IMR-90 (cell line): ENCODE results near the gene PPFIBP2. TPM values are rescaled to one million over a fixed set of nuclear protein-coding genes. Genes with fewer than 3 reads are reported as not detected.

ENCODE experiments used
- ATAC-seq: fragments of 200-7000 bp; cut with Tn5 transposase; 2 replicates; pipeline ENCODE4 v1.9.1; 2020; ENCODE audit warnings: low read depth, mild to moderate bottlenecking, moderate library complexity
- BruUV-seq: library from RNA; stranded (reverse); fragments of 400-500 nt; replicated peaks from 2 replicates; lab custom pipeline; 2021; lab: Mats Ljungman, UMichigan
- CTCF ChIA-PET: fragments of 300-600 bp; formaldehyde crosslinking; extraction: SDS; loops from one replicate; lab custom pipeline; 2021; ENCODE audit warnings: antibody characterized with exemption; lab: Yijun Ruan, JAX
- POLR2A ChIA-PET: fragments of 300-600 bp; sonication (Branson Sonifier 250); formaldehyde crosslinking; loops from one replicate; lab custom pipeline; 2022; ENCODE audit warnings: antibody characterized with exemption; ENCODE audit not compliant: unreplicated experiment; lab: Charles Lee
- DNase-seq: peaks from one replicate; pipeline ENCODE4 v3.0.0; 2013
- H2AFZ ChIP-seq: replicated peaks from 2 replicates; pipeline ENCODE3; 2013; ENCODE audit warnings: low read length, mild to moderate bottlenecking; ENCODE audit not compliant: poor library complexity
- H2AK5ac ChIP-seq: 2 replicates; pipeline ENCODE4 v1.6.1; 2013; ENCODE audit warnings: low read depth, low read length, inconsistent platforms
- H2AK9ac ChIP-seq: replicated peaks from 2 replicates; pipeline ENCODE3; 2013; ENCODE audit warnings: mild to moderate bottlenecking, low read depth, low read length, moderate library complexity; ENCODE audit not compliant: poor library complexity
- H2BK120ac ChIP-seq: 2 replicates; pipeline ENCODE4 v1.6.1; 2013; ENCODE audit warnings: low read depth, low read length, inconsistent platforms
- H2BK15ac ChIP-seq: 3 replicates; pipeline ENCODE4 v1.6.1; 2013; ENCODE audit warnings: low read depth, low read length, inconsistent platforms
- H2BK20ac ChIP-seq: 2 replicates; pipeline ENCODE4 v1.6.1; 2013; ENCODE audit warnings: low read depth, mild to moderate bottlenecking, inconsistent platforms, low read length, moderate library complexity
- H2BK5ac ChIP-seq: 2 replicates; pipeline ENCODE4 v1.6.1; 2013; ENCODE audit warnings: mild to moderate bottlenecking, low read depth, low read length, inconsistent platforms; ENCODE audit not compliant: poor library complexity, severe bottlenecking
- H3K14ac ChIP-seq: replicated peaks from 2 replicates; pipeline ENCODE4 v1.6.1; 2013; ENCODE audit warnings: low read depth, low read length, inconsistent platforms
- H3K18ac ChIP-seq: 2 replicates; pipeline ENCODE4 v1.6.1; 2013; ENCODE audit warnings: low read depth, low read length, control low read depth
- H3K23ac ChIP-seq: 2 replicates; pipeline ENCODE4 v1.6.1; 2013; ENCODE audit warnings: low read depth, low read length, inconsistent platforms
- H3K27ac ChIP-seq: 2 replicates; pipeline ENCODE4 v1.5.1; 2013; ENCODE audit warnings: mild to moderate bottlenecking, control low read depth, low read length; ENCODE audit not compliant: insufficient read depth
- H3K27me3 ChIP-seq: 2 replicates; pipeline ENCODE4 v1.6.1; 2013; ENCODE audit warnings: low read length; ENCODE audit not compliant: control insufficient read depth, insufficient read depth
- H3K36me3 ChIP-seq: 2 replicates; pipeline ENCODE4 v1.6.1; 2013; ENCODE audit warnings: low read length, mixed read lengths; ENCODE audit not compliant: control insufficient read depth, insufficient read depth
- H3K4ac ChIP-seq: 2 replicates; pipeline ENCODE4 v1.6.1; 2013; ENCODE audit warnings: low read depth, low read length, inconsistent platforms
- H3K4me1 ChIP-seq: 2 replicates; pipeline ENCODE4 v1.6.1; 2013; ENCODE audit warnings: low read length, mixed read lengths; ENCODE audit not compliant: control insufficient read depth, insufficient read depth
- H3K4me2 ChIP-seq: 2 replicates; pipeline ENCODE4 v1.6.1; 2013; ENCODE audit warnings: low read depth, mild to moderate bottlenecking, control low read depth, low read length, moderate library complexity
- H3K4me3 ChIP-seq: 2 replicates; pipeline ENCODE4 v1.5.1; 2013; ENCODE audit warnings: low read depth, mild to moderate bottlenecking, control low read depth, low read length, moderate library complexity; ENCODE audit not compliant: insufficient read depth
- H3K56ac ChIP-seq: 2 replicates; pipeline ENCODE4 v1.6.1; 2013; ENCODE audit warnings: low read length, inconsistent platforms; ENCODE audit not compliant: insufficient read depth; ENCODE audit errors: extremely low read depth
- H3K79me1 ChIP-seq, 2 experiments: 2 replicates each; pipeline ENCODE4 v1.6.1; 2013; ENCODE audit warnings: low read length in 2 of 2, inconsistent platforms in 1 of 2, low read depth in 1 of 2
- H3K9ac ChIP-seq: 2 replicates; pipeline ENCODE4 v1.6.1; 2013; ENCODE audit warnings: low read depth, low read length, control low read depth
- H3K9me1 ChIP-seq: 2 replicates; pipeline ENCODE4 v1.6.1; 2013; ENCODE audit warnings: low read length, inconsistent platforms; ENCODE audit not compliant: insufficient read depth
- H3K9me3 ChIP-seq: 2 replicates; pipeline ENCODE4 v1.6.1; 2013; ENCODE audit warnings: low read length; ENCODE audit not compliant: control insufficient read depth, insufficient read depth
- H4K20me1 ChIP-seq: 2 replicates; pipeline ENCODE4 v1.6.1; 2013; ENCODE audit warnings: low read length, inconsistent platforms; ENCODE audit not compliant: insufficient read depth
- H4K5ac ChIP-seq: 2 replicates; pipeline ENCODE4 v1.6.1; 2013; ENCODE audit warnings: mild to moderate bottlenecking, low read depth, low read length, control low read depth
- H4K8ac ChIP-seq, 2 experiments: 2 replicates each; pipeline ENCODE4 v1.6.1; 2013; ENCODE audit warnings: low read depth in 2 of 2, low read length in 2 of 2, control low read depth in 1 of 2, inconsistent platforms in 1 of 2
- H4K91ac ChIP-seq: 2 replicates; pipeline ENCODE4 v1.6.1; 2013; ENCODE audit warnings: low read depth, low read length, inconsistent platforms; ENCODE audit not compliant: insufficient read depth
- BHLHE40 ChIP-seq: fragments of 150-350 bp; IDR thresholded peaks from 2 replicates; pipeline ENCODE4 v1.6.1; 2016; ENCODE audit warnings: mild to moderate bottlenecking, low read depth, low read length
- CEBPB ChIP-seq: IDR thresholded peaks from 2 replicates; pipeline ENCODE4 v1.6.1; 2012; ENCODE audit warnings: low read depth, low read length, improper control_type of control experiment
- CHD1 ChIP-seq: IDR thresholded peaks from 2 replicates; pipeline ENCODE4 v1.6.1; 2012; ENCODE audit warnings: low read depth, low read length, improper control_type of control experiment
- FOS ChIP-seq: fragments of 150-350 bp; IDR thresholded peaks from 2 replicates; pipeline ENCODE4 v1.6.1; 2016; ENCODE audit warnings: low read depth, low read length
- MAFK ChIP-seq: IDR thresholded peaks from 2 replicates; pipeline ENCODE4 v1.6.1; 2012; ENCODE audit warnings: low read depth, low read length, improper control_type of control experiment
- MAZ ChIP-seq: IDR thresholded peaks from 2 replicates; pipeline ENCODE4 v1.6.1; 2012; ENCODE audit warnings: low read depth, mild to moderate bottlenecking, low read length, improper control_type of control experiment, moderate library complexity, borderline replicate concordance
- MXI1 ChIP-seq: IDR thresholded peaks from 2 replicates; pipeline ENCODE4 v1.6.1; 2012; ENCODE audit warnings: low read depth, mild to moderate bottlenecking, low read length, moderate library complexity, borderline replicate concordance
- NFE2L2 ChIP-seq: fragments of 150-350 bp; IDR thresholded peaks from 2 replicates; pipeline ENCODE4 v1.6.1; 2016; ENCODE audit warnings: low read depth, mild to moderate bottlenecking, low read length
- POLR2A ChIP-seq: IDR thresholded peaks from 2 replicates; pipeline ENCODE4 v1.6.1; 2012; ENCODE audit warnings: mild to moderate bottlenecking, low read depth, low read length
- RAD21 ChIP-seq: IDR thresholded peaks from 2 replicates; pipeline ENCODE4 v1.6.1; 2012; ENCODE audit warnings: low read length, improper control_type of control experiment
- RCOR1 ChIP-seq: IDR thresholded peaks from 2 replicates; pipeline ENCODE4 v1.6.1; 2012; ENCODE audit warnings: mild to moderate bottlenecking, low read length, improper control_type of control experiment; ENCODE audit not compliant: insufficient replicate concordance
- RFX5 ChIP-seq: IDR thresholded peaks from 2 replicates; pipeline ENCODE4 v1.8.0; 2012; ENCODE audit warnings: low read depth, mild to moderate bottlenecking, low read length, moderate library complexity
- SMC3 ChIP-seq: fragments of 150-350 bp; IDR thresholded peaks from 2 replicates; pipeline ENCODE4 v1.6.1; 2016; ENCODE audit warnings: low read depth, mild to moderate bottlenecking, antibody characterized with exemption, low read length, moderate library complexity
- WGBS, 2 experiments: methylation state at CpG; one replicate each; pipeline versions ENCODE4 v1.1.5 to v1.1.7; 2013; ENCODE audit warnings: missing lambda C conversion rate in 2 of 2; ENCODE audit not compliant: insufficient read length in 1 of 2; ENCODE audit errors: extremely low coverage in 2 of 2; 5-methylcytosine and 5-hydroxymethylcytosine counted together
- dilution Hi-C: fragments of 300-500 bp; cut with HindIII; formaldehyde crosslinking; loops from one replicate; pipeline ENCODE4 v1.14.3; 2018; ENCODE audit warnings: low sequenced_read_pairs; ENCODE audit not compliant: unreplicated experiment
- in situ Hi-C: fragments of 300-500 bp; cut with MboI; formaldehyde crosslinking; loops from 3 replicates; pipeline ENCODE4 v1.14.3; 2019; ENCODE audit warnings: low sequenced_read_pairs, inconsistent platforms, mixed read lengths
- intact Hi-C: fragments of 100-400 bp; cut with micrococcal nuclease; formaldehyde crosslinking; loops from 2 replicates; pipeline ENCODE4 v1.10.0; 2022
- polyA plus RNA-seq, 3 experiments: library from polyadenylated mRNA; depleted of rRNA; stranded (reverse); fragments of >200 nt; gene quantifications; 2 replicates each; pipeline ENCODE4 v1.2.3, GENCODE V29; 2012; ENCODE audit warnings: low replicate concordance in 1 of 3
- total RNA-seq: library from RNA; depleted of rRNA; stranded (reverse); fragments of >200 nt; gene quantifications from 2 replicates; pipeline ENCODE4 v1.2.3, GENCODE V29; 2012
- TF ChIP-seq, protein P1 (sequence below): conservative IDR thresholded peaks from 2 replicates; pipeline ENCODE4 v1.5.1; 2012; ENCODE audit warnings: mild to moderate bottlenecking, low read depth, low read length, improper control_type of control experiment
- TF ChIP-seq, protein P2 (sequence below): fragments of 150-350 bp; IDR thresholded peaks from 2 replicates; pipeline ENCODE4 v1.6.1; 2017; ENCODE audit warnings: mild to moderate bottlenecking, antibody characterized with exemption, low read length, low read depth
- TF ChIP-seq, protein P3 (sequence below): fragments of 150-350 bp; IDR thresholded peaks from 2 replicates; pipeline ENCODE4 v1.6.1; 2016; ENCODE audit warnings: low read depth, mild to moderate bottlenecking, low read length, moderate library complexity, borderline replicate concordance

PPFIBP2 gene
- total and polyA plus RNA-seq, 2 of the 4 experiments (the other 2 are of a cell fraction): 6.0 to 11.8 TPM

DNA sequence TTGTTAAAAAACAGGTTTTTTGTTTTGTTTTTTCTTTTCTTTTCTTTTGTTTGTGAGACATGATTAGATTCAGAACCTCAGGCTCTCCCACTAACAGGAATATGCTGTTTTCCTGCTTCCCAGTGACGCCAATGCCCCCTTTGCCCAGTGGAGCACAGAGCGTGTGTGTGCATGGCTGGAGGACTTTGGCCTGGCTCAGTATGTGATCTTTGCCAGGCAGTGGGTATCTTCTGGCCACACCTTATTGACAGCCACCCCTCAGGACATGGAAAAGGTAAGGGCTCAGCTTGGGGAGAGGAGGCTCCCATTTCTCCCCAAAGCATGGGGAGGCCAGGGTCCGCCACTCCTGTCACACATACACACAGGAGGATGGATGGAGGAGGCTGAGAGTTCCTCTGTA lies 134.5 kb downstream of the PPFIBP2 start:
- Histone ChIP-seq H3K36me3 (peaks cover 3% of the 10 kb centered on the region), H4K20me1 (no peaks in the 10 kb centered on the region), H2BK15ac (no peak overlapping the region), H3K27ac (no peak overlapping the region), H3K18ac (no peak overlapping the region), H2BK5ac (no peak overlapping the region), H3K23ac (no peak overlapping the region), H3K9me1 (no peaks in the 10 kb centered on the region), H4K8ac (no peak overlapping the region), H2BK120ac (no peak overlapping the region), H4K5ac (no peak overlapping the region), H2BK20ac (no peak overlapping the region), H3K4me1 (no peaks in the 10 kb centered on the region), H3K79me1 (no peaks in the 10 kb centered on the region), H3K27me3 (no peaks in the 10 kb centered on the region), H3K9ac (no peak overlapping the region), H4K91ac (no peak overlapping the region), H3K4me3 (no peak overlapping the region), H3K9me3 (no peaks in the 10 kb centered on the region), H3K14ac (no peak overlapping the region), H2AK5ac (no peak overlapping the region), H3K4me2 (no peak overlapping the region), H2AK9ac (no peak overlapping the region), H2AFZ (no peak overlapping the region), H3K56ac (no peak overlapping the region), H3K4ac (no peak overlapping the region)
- no peak for ATAC-seq
- in situ Hi-C loops: no loop called here
- TF ChIP-seq CEBPB (no peak), POLR2A (no peak), BHLHE40 (no peak), RCOR1 (no peak), RFX5 (no peak), MAZ (no peak), SMC3 (no peak), NFE2L2 (no peak), MXI1 (no peak), RAD21 (no peak), MAFK (no peak), FOS (no peak), CHD1 (no peak)
- TF ChIP-seq, protein P1, sequence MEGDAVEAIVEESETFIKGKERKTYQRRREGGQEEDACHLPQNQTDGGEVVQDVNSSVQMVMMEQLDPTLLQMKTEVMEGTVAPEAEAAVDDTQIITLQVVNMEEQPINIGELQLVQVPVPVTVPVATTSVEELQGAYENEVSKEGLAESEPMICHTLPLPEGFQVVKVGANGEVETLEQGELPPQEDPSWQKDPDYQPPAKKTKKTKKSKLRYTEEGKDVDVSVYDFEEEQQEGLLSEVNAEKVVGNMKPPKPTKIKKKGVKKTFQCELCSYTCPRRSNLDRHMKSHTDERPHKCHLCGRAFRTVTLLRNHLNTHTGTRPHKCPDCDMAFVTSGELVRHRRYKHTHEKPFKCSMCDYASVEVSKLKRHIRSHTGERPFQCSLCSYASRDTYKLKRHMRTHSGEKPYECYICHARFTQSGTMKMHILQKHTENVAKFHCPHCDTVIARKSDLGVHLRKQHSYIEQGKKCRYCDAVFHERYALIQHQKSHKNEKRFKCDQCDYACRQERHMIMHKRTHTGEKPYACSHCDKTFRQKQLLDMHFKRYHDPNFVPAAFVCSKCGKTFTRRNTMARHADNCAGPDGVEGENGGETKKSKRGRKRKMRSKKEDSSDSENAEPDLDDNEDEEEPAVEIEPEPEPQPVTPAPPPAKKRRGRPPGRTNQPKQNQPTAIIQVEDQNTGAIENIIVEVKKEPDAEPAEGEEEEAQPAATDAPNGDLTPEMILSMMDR: no peak
- TF ChIP-seq, protein P2, sequence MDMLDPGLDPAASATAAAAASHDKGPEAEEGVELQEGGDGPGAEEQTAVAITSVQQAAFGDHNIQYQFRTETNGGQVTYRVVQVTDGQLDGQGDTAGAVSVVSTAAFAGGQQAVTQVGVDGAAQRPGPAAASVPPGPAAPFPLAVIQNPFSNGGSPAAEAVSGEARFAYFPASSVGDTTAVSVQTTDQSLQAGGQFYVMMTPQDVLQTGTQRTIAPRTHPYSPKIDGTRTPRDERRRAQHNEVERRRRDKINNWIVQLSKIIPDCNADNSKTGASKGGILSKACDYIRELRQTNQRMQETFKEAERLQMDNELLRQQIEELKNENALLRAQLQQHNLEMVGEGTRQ: no peak
- TF ChIP-seq, protein P3, sequence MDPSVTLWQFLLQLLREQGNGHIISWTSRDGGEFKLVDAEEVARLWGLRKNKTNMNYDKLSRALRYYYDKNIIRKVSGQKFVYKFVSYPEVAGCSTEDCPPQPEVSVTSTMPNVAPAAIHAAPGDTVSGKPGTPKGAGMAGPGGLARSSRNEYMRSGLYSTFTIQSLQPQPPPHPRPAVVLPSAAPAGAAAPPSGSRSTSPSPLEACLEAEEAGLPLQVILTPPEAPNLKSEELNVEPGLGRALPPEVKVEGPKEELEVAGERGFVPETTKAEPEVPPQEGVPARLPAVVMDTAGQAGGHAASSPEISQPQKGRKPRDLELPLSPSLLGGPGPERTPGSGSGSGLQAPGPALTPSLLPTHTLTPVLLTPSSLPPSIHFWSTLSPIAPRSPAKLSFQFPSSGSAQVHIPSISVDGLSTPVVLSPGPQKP: no peak
- intact Hi-C loops: loop anchor here (5.0 kb wide), 1 partner anchor 46 kb away; no protein-coding TSS in a partner anchor
- BruUV-seq: no TSS peak
- WGBS, 2 experiments: no CpG with 5 or more reads among the region's 3 CpGs
- ChIA-PET POLR2A (interaction anchor here (0.5 kb wide), 1 partner anchor 431 kb away, joined by 3 read pairs; no protein-coding TSS in a partner anchor), CTCF (no interaction called here)
- dilution Hi-C loops: no loop called here
- DNase-seq: no peak
